Left kidney (tissue), 2 donors: ENCODE results near the gene ZNF397. TPM values are rescaled to one million over a fixed set of nuclear protein-coding genes. Genes with fewer than 3 reads are reported as not detected.

ENCODE experiments used
- DNase-seq: peaks from one replicate; pipeline ENCODE4 v3.0.0-alpha.2; 2013
- polyA plus RNA-seq: library from polyadenylated mRNA; unstranded; fragments of 120-200 nt; gene quantifications from one replicate; pipeline ENCODE4 v1.2.1, GENCODE V29; 2013; ENCODE audit not compliant: insufficient read length

Gene ZNF397
- polyA plus RNA-seq, 1 donor, result 89.5 TPM

GRCh38 chr18:35290094-35290735, 49.4 kb downstream of the ZNF397 start, which contains the start of gene ZSCAN30:
Gene ZSCAN30 (minus strand): TSS chr18:35290229. CDS start chr18:35264352, 25,877 bp downstream.
- peak; percentile 95 for DNase-seq

- DNase-seq, result no peak
Observed at GRCh38 chr18:35291166-35291565, 50.3 kb downstream of the ZNF397 start.

DNA sequence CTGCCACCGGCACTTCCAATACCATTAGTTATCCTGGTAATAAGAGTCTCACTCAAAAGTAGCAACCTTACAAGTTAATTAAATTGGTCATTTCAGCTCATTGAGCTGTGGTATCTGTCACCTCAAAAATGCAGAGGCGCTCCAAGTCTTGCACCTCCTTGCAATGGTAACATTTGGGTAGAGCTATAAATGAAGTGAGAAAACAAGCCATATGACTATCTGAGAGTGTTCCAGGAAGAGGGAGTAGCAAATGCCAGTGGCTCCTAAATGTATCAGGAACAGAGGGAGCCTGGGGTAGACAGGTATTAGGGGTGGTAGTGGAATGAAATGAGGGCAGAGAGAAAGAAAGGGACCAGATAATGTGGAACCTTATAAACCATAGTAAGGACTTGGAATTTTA, 55.2 kb downstream of the ZNF397 start:
- DNase-seq, result no peak

- DNase-seq, result no peak
Observed at GRCh38 chr18:35303610-35304009, 62.8 kb downstream of the ZNF397 start.

GRCh38 chr18:35306588-35307250, 65.9 kb downstream of the ZNF397 start:
- DNase-seq, result no peak

Other genes with a start within 250 kb of the ZNF397 start
- gene MAPRE2, start 199.6 kb upstream of the ZNF397 start, polyA plus RNA-seq, result 29.6 TPM
- 68.0 TPM for gene ZSCAN30, start 49.2 kb downstream of the ZNF397 start, polyA plus RNA-seq
- gene ZNF24, start 103.4 kb downstream of the ZNF397 start, polyA plus RNA-seq, result 84.1 TPM
- 7.2 TPM for gene ZNF396, start 136.3 kb downstream of the ZNF397 start, polyA plus RNA-seq